Measurements from ENCODE around the gene FUT1. TPM values are rescaled to one million over a fixed set of nuclear protein-coding genes. Genes with fewer than 3 reads are reported as not detected.

FUT1 gene
- total and polyA plus RNA-seq, 2 donors (not counting 3 experiments of a cell fraction or from before 2014, with no cell fraction given) = 1.9 to 4.8 TPM

DNA sequence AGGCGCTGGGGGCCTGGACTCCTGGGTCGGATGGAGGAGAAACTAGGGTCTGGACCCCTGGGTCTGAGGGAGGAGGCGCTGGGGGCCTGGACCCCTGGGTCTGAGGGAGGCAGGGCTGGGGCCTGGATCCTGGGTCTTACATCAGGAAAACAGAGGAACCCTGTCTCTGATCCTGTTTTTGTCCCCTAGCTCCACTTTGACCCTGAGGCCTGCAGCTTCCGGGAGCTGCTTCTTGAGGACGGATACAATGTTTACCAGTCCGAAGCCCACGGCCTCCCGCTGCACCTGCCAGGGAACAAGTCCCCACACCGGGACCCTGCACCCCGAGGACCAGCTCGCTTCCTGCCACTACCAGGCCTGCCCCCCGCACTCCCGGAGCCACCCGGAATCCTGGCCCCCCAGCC lies 5.3 kb upstream of the FUT1 start:
- Histone ChIP-seq H2AFZ (ENCODE audit: low read depth, low read length) (no peak overlapping the region), H3K4me1 (ENCODE audit: control insufficient read depth, extremely low read depth, insufficient read depth, low read length) (peaks cover 11% of the 10 kb centered on the region), H3K9ac (replicated peaks; ENCODE audit: extremely low read depth, insufficient read depth, low read length) (no peak overlapping the region), H3K9me3 (replicated peaks; ENCODE audit: control insufficient read depth, insufficient read depth, low read length) (no peaks in the 10 kb centered on the region), H3K4me3 (replicated peaks in 1 of 3; ENCODE audit: insufficient read depth in 1 of 3, low read depth in 1 of 3, low read length in 3 of 3) (no peak overlapping the region), H3K27me3 (ENCODE audit: control insufficient read depth in 2 of 2, insufficient read depth in 2 of 2, low read length in 2 of 2) (peaks cover 0 to 3% of the 10 kb centered on the region in 2 experiments), H3K79me2 (ENCODE audit: control insufficient read depth, insufficient read depth, low read length) (no peaks in the 10 kb centered on the region), H3K4me2 (ENCODE audit: insufficient read depth, low read length) (no peak overlapping the region), H3K27ac (ENCODE audit: insufficient read depth, low read depth, low read length) (no peak overlapping the region), H4K20me1 (replicated peaks; ENCODE audit: control insufficient read depth, extremely low read depth, insufficient read depth, low read length) (no peaks in the 10 kb centered on the region), H3K9me1 (replicated peaks; ENCODE audit: control insufficient read depth, extremely low read depth, insufficient read depth, low read length) (no peaks in the 10 kb centered on the region), H3K36me3 (ENCODE audit: control insufficient read depth in 2 of 2, extremely low read depth in 1 of 2, insufficient read depth in 2 of 2, low read length in 2 of 2) (no peaks in the 10 kb centered on the region)
- no peak for FAIRE-seq
- CTCF ChIA-PET = interaction anchor here (0.7 kb wide), 1 partner anchor 85 kb away, joined by 3 read pairs; no protein-coding TSS in a partner anchor
- POLR2A ChIA-PET = no interaction called here
- TF ChIP-seq MYC (IDR thresholded peaks at IDR 0.05; ENCODE audit: low read depth, low read length) = no peak
- TF ChIP-seq POLR2A (IDR thresholded peaks at IDR 0.05; ENCODE audit: low read depth, low read length) = no peak
- no peak for TF ChIP-seq GATA2 (IDR thresholded peaks at IDR 0.05; ENCODE audit: insufficient read depth, insufficient read length, low read depth, low read length)
- TF ChIP-seq FOS (IDR thresholded peaks at IDR 0.05; ENCODE audit: borderline replicate concordance, insufficient read depth, low read length) = no peak
- no peak for TF ChIP-seq EZH2 (IDR thresholded peaks at IDR 0.05; ENCODE audit: borderline replicate concordance, low read depth, low read length, severe bottlenecking)
- TF ChIP-seq, protein P1, sequence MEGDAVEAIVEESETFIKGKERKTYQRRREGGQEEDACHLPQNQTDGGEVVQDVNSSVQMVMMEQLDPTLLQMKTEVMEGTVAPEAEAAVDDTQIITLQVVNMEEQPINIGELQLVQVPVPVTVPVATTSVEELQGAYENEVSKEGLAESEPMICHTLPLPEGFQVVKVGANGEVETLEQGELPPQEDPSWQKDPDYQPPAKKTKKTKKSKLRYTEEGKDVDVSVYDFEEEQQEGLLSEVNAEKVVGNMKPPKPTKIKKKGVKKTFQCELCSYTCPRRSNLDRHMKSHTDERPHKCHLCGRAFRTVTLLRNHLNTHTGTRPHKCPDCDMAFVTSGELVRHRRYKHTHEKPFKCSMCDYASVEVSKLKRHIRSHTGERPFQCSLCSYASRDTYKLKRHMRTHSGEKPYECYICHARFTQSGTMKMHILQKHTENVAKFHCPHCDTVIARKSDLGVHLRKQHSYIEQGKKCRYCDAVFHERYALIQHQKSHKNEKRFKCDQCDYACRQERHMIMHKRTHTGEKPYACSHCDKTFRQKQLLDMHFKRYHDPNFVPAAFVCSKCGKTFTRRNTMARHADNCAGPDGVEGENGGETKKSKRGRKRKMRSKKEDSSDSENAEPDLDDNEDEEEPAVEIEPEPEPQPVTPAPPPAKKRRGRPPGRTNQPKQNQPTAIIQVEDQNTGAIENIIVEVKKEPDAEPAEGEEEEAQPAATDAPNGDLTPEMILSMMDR (IDR thresholded peaks at IDR 0.05; ENCODE audit: extremely low read depth in 1 of 2, insufficient read depth in 1 of 2, low read depth in 1 of 2, low read length in 2 of 2) = no peak
- no peak for TF ChIP-seq JUN (IDR thresholded peaks at IDR 0.05; ENCODE audit: borderline replicate concordance, insufficient read depth, insufficient read length, low read depth)
- no peak for TF ChIP-seq POLR2AphosphoS5 (IDR thresholded peaks at IDR 0.05; ENCODE audit: insufficient read depth, low read depth, low read length)
- TF ChIP-seq, protein P2, sequence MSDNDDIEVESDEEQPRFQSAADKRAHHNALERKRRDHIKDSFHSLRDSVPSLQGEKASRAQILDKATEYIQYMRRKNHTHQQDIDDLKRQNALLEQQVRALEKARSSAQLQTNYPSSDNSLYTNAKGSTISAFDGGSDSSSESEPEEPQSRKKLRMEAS (IDR thresholded peaks at IDR 0.05; ENCODE audit: insufficient read depth, insufficient read length) = no peak
- no peak for DNase-seq (ENCODE audit: low read depth, low spot score)
- dilution Hi-C loops (cut with MboI; ENCODE audit: extremely low pct_ligation_motif_present, low sequenced_read_pairs) = no loop called here
- intact Hi-C loops (cut with micrococcal nuclease) = no loop called here
- no TSS peak for BruUV-seq (replicated peaks)
